Breast epithelium (tissue), 3 donors: ENCODE data around the gene CDKN1C.

Experiments used
- CTCF ChIP-seq, 3 donors: fragments of 450-650 bp; IDR thresholded peaks; one replicate each; pipeline ENCODE4 v1.5.1; 2016 to 2017; ENCODE audit warnings: antibody characterized with exemption in 3 of 3, mild to moderate bottlenecking in 3 of 3, moderate library complexity in 3 of 3
- POLR2A ChIP-seq: fragments of 450-650 bp; IDR thresholded peaks from one replicate; pipeline ENCODE4 v1.6.1; 2016; ENCODE audit warnings: antibody characterized with exemption, mild to moderate bottlenecking, moderate library complexity

GRCh38 chr11:2929950-2930703, 44.6 kb upstream of the CDKN1C start:
- no peak for TF ChIP-seq POLR2A
- TF ChIP-seq CTCF (IDR thresholded peaks at IDR 0.05) = no peak
